Measurements from ENCODE around the gene CD52.

DNA sequence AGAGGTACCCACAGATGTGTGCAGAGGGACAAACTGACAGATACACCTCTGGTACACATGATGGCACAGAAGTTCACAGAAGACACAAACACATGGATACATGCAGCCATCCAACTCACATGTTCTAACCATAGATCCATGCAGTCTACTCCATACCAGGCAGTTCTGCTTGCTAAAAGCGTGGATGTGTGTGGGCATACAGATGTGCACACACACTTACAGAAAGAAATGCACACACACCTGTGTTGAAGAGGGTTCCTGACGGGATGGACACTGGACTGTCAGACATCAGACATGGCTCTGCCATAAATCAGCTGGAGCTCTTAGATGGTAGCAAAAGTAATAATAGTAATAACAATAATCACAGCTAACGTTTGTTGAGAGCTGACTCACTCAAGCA lies 6.8 kb downstream of the CD52 start:
- TF ChIP-seq, protein P1, sequence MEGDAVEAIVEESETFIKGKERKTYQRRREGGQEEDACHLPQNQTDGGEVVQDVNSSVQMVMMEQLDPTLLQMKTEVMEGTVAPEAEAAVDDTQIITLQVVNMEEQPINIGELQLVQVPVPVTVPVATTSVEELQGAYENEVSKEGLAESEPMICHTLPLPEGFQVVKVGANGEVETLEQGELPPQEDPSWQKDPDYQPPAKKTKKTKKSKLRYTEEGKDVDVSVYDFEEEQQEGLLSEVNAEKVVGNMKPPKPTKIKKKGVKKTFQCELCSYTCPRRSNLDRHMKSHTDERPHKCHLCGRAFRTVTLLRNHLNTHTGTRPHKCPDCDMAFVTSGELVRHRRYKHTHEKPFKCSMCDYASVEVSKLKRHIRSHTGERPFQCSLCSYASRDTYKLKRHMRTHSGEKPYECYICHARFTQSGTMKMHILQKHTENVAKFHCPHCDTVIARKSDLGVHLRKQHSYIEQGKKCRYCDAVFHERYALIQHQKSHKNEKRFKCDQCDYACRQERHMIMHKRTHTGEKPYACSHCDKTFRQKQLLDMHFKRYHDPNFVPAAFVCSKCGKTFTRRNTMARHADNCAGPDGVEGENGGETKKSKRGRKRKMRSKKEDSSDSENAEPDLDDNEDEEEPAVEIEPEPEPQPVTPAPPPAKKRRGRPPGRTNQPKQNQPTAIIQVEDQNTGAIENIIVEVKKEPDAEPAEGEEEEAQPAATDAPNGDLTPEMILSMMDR (IDR thresholded peaks at IDR 0.05) = no peak
- TF ChIP-seq POLR2A (IDR thresholded peaks at IDR 0.05) (no peak), POLR2AphosphoS5 (IDR thresholded peaks at IDR 0.05) (no peak), EP300 (IDR thresholded peaks at IDR 0.05) (no peak)

Measured in upper lobe of left lung (tissue), 4 donors.